ENCODE data around the gene SLC9A8.

- TF ChIP-seq POLR2A (IDR thresholded peaks at IDR 0.05; ENCODE audit: low read length) (no peak), GATA1 (IDR thresholded peaks at IDR 0.05; ENCODE audit: low read depth, low read length) (no peak)
Measured at GRCh38 chr20:49819702-49820101, 7.1 kb downstream of the SLC9A8 start.

All from erythroblast (primary cell).